Kidney tubule cell (primary cell): Measurements from ENCODE around the gene TST.
A peak's percentile ranks its signal among the peaks of the same experiment; 100 is the strongest.

Experiments used
- DNase-seq: peaks from one replicate; pipeline ENCODE4 v3.0.0-alpha.2; 2018; ENCODE audit warnings: low spot score

TST gene

DNA sequence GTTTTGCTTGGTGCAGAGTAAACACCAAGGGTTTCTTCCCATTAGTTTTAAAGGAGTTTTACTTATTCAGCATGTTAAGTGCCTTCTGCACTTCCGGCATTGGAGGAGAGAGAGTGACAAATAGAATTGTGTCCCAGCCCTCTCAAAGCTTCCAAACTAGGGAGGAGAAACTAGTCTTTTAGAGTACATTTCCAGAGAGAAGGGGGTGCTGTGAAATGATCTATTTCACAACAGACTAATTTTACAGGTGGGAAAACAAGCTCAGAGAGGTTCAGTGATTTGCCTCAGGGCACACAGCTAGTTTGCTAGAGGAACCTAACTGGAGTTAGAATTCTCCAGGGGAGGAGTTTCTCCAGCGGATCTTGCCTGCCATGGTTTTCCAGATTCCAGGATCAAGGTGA, 12.9 kb upstream of the TST start:
- DNase-seq: peak; percentile 30

DNA sequence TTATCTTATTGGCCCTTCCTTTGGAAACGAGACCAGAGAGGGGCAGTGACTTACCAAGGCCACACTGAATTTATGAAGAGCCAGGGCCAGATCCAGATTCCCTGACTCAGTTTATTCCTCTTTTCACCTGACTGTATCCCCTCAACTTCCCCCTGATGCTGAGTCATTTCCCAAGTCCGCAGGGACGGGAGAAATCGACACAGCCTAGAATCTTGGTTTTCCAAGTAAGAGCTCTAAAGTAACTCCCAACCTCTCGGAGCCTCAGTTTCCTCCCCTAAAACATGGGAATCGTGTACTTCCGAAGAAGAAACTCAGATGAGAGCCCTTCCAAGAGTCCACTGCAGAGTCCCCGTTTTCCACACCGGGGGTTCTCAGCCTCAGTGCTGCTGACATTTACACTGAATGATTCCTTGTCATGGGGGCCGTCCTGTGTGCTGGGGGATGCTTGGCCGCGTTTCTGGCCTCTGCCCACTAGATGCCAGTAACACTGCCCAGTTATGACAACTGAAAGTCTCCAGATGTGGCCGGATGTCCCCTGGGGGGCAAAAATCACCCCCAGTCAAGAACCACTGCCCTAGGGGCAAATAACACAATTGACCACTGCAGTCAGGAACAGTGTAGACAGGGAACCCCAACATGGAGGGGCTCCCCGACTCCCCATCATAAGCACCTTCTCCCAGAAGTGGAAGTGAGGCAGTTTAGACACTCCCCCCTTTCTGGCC, 11.5 kb upstream of the TST start:
- no peak for DNase-seq

DNA sequence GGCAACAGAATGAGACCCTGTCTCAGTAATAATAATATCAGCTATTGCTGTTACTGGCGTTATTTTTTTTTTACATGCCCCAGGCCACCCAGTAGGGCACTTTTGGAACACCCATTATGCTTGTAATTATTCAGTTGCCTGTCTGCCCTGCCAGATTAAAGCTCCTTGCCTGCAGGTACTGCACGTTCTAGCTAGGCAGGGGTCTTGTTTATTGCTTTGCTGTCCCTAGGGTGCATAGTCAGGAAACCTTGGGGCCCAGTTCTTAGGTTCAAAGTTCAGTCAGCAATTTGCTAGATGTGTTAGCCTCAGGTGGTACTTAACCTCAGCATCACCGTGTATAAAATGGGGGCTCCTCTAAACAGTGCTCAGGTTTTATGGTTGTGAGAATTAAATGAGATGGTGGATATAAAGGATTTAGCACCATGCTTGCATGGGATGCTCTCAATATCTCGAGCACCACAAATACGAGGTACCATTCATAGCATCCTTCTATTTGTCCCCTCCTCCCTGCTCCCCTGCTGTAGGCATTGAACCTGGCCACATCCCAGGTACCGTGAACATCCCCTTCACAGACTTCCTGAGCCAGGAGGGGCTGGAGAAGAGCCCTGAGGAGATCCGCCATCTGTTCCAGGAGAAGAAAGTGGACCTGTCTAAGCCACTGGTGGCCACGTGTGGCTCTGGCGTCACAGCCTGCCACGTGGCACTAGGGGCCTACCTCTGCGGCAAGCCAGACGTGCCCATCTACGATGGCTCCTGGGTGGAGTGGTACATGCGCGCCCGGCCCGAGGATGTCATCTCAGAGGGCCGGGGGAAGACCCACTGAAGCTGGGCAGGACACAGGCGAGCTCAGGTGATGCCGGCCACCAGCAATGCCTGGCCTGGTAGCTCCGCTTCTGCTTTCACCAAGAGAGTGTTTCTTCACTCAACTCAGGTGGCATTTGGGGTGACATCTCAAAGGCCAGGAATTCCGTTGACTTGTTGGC, 9.7 kb upstream of the TST start:
- no peak for DNase-seq

- DNase-seq: no peak
Observed at GRCh38 chr22:37027556-37027955, 8.3 kb upstream of the TST start.

DNA sequence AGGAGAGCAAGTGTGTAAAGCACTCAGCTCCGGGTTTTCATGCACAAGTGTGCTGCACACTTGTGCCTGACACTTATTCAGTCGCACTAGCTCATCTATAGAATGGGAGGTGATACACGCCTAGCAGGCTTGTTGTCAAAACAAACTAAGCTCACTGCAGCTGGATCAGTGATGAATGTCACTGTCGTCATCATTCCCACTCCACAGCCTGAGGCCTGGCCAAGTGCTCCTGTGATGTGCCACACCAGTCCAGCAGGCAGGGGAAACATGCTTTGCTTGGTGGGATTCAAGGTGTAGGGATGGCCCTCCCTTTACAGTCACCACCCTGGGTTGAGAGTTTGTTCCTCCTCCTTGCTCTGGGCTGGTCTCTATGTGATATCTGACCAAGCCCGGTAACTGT, 7.1 kb upstream of the TST start:
- DNase-seq: no peak

DNA sequence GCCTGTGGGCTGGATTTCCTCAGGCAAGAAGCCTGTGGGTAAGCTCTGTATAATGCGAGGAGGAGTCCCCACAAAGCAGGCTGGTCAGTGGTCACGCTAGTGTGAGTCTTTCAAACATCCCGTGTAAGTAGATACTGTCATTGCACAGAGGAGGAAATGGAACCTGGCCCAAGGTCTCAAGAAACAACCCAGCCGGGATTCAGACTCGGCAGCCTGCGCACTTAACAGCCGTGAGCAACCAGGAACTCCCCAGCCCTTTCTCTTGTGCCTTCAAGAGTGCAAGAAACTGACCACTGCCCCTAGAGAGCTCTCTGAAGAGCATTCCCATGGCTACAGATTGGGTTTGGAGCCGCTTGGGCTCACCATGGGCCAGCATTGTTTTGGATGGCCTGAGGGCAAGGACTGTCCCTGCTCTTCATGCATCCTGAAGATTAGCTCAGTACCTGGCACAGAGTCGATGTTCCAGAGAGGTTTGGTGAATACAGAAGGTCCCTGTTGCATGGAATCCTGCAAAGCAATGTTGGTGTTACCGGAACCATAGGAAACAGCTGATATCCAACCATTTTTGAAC, 6.3 kb upstream of the TST start:
- no peak for DNase-seq

DNA sequence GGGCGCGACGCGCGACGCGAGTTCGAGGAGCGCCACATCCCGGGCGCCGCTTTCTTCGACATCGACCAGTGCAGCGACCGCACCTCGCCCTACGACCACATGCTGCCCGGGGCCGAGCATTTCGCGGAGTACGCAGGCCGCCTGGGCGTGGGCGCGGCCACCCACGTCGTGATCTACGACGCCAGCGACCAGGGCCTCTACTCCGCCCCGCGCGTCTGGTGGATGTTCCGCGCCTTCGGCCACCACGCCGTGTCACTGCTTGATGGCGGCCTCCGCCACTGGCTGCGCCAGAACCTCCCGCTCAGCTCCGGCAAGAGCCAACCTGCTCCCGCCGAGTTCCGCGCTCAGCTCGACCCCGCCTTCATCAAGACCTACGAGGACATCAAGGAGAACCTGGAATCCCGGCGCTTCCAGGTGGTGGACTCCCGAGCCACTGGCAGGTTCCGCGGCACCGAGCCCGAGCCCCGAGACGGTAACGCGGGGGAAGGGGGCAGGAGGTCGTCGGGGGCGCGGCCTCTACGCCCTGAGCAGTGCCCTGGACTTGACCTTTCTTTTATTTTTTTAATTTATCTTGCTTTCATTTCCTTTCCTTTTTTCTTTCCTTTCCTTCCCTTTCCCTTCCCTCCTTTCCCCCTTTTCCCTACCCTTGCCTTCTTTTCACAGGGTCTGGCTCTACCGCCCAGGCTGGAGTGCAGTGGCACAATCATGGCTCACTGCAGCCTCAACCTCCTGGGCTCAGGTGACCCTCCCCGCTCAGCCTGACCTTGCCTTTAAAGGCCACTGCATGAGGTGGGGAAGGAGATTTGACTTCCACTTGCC, 5.3 kb upstream of the TST start:
- no peak for DNase-seq

- DNase-seq: no peak
Observed at GRCh38 chr22:37023743-37024338, 4.6 kb upstream of the TST start.

GRCh38 chr22:37022483-37023337, 3.5 kb upstream of the TST start:
- DNase-seq: no peak

GRCh38 chr22:37021710-37022482, 2.6 kb upstream of the TST start:
- peak; percentile 39 for DNase-seq

DNA sequence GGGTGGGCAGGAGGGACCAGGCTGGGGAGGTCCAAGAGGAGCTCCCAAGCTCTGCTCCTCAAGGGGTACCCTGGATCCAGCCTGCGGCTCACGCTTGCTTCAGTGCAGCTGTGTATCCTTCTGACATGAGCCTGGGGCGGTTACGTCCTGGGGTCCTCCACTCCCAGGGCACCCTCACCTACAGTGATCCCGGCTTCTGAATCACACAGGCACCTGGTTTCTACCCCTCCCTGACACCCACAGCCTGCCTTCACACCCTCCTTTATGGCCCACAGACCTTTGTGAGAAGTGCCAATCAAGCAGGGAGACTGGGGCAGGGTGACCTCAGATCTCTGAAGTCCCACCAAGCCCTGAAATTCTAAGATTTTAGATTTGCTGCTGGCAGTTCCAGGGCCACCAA, 1.8 kb upstream of the TST start:
- DNase-seq: no peak

DNA sequence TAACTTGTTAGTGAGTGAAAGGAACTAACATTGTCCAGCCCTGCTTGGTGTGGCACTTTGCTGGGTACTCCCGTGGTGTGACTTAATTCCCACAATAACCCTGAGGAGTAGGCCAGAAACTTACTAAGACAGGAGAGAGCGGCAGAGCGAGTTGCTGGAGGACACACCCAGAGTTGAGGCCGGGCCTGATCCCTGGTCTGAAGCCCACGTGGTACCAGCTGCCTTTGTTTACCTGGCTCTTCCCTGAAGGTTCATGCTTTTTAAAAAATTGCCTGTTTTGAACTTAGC, 889 bp upstream of the TST start:
- DNase-seq: peak; percentile 54

DNA sequence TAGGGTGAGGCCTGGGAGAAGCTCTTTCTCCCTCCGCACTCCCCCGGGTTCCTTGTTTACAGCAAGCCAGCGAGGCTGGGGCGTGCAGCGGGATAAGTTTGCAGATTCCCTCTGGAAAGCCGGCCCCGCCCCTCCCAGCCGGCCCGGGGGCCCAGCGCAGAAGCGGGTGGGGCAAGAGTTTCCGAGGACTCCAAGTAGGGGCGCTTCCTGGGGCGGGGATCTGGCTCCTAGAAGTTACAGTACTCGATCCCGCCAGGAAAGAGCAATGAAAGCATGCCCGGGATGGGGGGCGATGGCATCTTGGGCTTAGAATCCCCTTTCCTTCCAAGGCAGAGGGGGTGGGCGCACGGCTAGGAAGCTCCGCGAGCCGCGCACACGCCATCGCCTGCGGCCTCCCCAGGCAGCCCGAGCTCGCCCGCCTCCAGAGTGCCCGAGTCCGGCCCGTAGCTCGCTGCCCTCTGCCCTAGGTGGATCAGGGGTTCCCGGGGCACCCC, 385 bp downstream of the TST start:
- DNase-seq: peak; percentile 44

- DNase-seq: no peak
Observed at GRCh38 chr22:37018086-37018814, 997 bp downstream of the TST start.

DNA sequence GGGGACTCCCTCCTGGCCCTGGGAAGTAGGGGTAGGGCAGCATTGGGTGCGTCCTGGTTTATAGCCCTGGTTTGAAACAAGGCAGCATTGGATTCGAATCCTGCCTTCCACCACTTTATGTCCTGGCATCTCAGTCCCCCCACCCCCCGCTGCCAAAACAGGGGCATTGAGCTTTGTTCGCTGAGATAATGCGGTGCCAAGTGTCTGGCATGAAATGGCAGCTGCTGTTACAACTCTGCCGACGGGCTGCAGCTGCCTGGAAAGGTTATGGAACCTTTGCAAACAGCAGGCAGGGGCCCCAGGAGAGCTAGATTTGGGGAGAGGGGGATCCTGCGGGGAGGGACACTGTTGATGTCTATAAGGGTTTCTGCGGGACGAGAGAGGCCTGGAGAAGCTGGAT, 1.9 kb downstream of the TST start:
- no peak for DNase-seq

DNA sequence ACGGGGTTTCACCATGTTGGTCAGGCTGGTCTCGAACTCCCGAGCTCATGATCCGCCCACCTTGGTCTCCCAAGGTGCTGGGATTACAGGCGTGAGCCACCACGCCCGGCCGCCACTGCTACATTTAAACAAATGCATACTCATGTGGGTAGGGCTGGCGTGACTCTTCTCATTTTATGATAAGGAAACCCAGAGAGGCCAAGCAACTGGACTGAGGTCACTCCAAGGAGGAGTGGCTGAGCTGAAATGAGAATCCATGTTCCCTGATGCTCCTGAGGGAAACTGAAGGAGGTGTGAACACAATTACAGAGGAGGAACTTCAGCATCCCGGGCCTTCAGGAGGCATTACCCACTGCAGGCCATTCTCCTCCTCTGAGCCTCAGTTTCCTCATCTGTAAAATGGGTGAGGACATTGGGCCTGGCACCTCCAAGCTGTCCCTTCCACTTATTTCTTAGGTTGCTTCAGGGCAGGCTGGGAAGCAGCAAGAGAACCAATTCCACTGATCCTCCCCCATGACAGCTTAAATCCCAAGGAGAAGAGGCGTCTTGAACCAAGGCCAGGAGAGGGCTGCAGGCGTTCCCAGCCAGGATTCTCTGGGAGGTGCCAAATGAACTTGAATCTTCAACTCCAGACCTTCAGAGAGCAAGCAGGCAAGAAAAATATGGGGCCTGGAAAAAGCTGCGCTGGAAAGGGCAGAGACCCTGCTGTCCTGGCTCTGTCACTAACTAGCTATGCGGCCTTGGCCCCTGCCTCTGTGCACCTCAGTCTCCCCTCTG, 2.9 kb downstream of the TST start:
- no peak for DNase-seq

DNA sequence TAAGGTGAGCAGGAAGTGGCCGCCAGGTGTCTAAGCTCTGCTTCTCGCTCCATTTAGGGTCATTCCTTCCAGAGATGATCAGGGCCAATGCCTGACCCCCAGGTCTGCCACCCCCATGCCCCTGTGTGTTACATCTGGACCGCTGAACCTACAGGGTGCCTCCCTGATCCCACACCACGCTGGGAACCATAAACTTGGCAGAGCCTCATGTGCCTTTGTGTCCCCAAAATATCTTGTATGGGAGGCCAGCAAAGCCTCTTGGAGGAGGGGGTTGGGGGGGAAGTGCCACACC, 3.7 kb downstream of the TST start:
- DNase-seq: no peak

- no peak for DNase-seq
Observed at GRCh38 chr22:37014835-37015586, 4.2 kb downstream of the TST start.
